OCI-LY7 (cell line): Measurements from ENCODE around the gene INPP4A. TPM values are rescaled to one million over a fixed set of nuclear protein-coding genes. Genes with fewer than 3 reads are reported as not detected.

ENCODE experiments used
- BruUV-seq: library from RNA; stranded (reverse); fragments of 400-500 nt; replicated peaks from 2 replicates; lab custom pipeline; 2021; lab: Mats Ljungman, UMichigan
- CTCF ChIA-PET: fragments of 300-600 bp; sonication (Branson Sonifier 250); formaldehyde crosslinking; loops from one replicate; lab custom pipeline; 2022; ENCODE audit warnings: antibody characterized with exemption; ENCODE audit not compliant: unreplicated experiment; lab: Charles Lee
- POLR2A ChIA-PET: fragments of 300-600 bp; sonication (Branson Sonifier 250); formaldehyde crosslinking; loops from one replicate; lab custom pipeline; 2022; ENCODE audit warnings: antibody characterized with exemption; lab: Charles Lee
- DNase-seq: peaks from one replicate; pipeline ENCODE4 v3.0.0-alpha.2; 2015; ENCODE audit warnings: low spot score
- H2AFZ ChIP-seq: fragments of 200-600 bp; sonication (generic), shearing (Covaris generic); 2 replicates; pipeline ENCODE4 v1.6.1; 2014; ENCODE audit warnings: mild to moderate bottlenecking, antibody characterized with exemption, low read length, moderate library complexity
- H3K27ac ChIP-seq: fragments of 200-600 bp; sonication (generic); 2 replicates; pipeline ENCODE4 v1.5.1; 2014; ENCODE audit warnings: mixed run types, low read depth, mild to moderate bottlenecking, moderate library complexity, low read length, inconsistent platforms; ENCODE audit not compliant: poor library complexity, severe bottlenecking
- H3K36me3 ChIP-seq: fragments of 200-600 bp; sonication (generic); 2 replicates; pipeline ENCODE4 v1.6.1; 2014; ENCODE audit warnings: mild to moderate bottlenecking, antibody characterized with exemption, low read length, moderate library complexity, mixed read lengths; ENCODE audit not compliant: insufficient read depth
- H3K4me1 ChIP-seq: fragments of 200-600 bp; sonication (generic); 2 replicates; pipeline ENCODE4 v1.5.1; 2014; ENCODE audit warnings: mild to moderate bottlenecking, low read length; ENCODE audit not compliant: insufficient read depth, poor library complexity, severe bottlenecking
- H3K4me2 ChIP-seq: fragments of 200-600 bp; sonication (generic); 2 replicates; pipeline ENCODE4 v1.6.1; 2014; ENCODE audit warnings: mild to moderate bottlenecking, low read length
- H3K4me3 ChIP-seq: fragments of 200-600 bp; sonication (generic); 2 replicates; pipeline ENCODE4 v1.5.1; 2014; ENCODE audit warnings: mild to moderate bottlenecking, low read depth, low read length; ENCODE audit not compliant: poor library complexity, severe bottlenecking
- H3K79me2 ChIP-seq: fragments of 200-600 bp; sonication (generic); 2 replicates; pipeline ENCODE4 v1.6.1; 2016; ENCODE audit warnings: low read depth, mild to moderate bottlenecking, low read length, moderate library complexity, mixed read lengths; ENCODE audit not compliant: insufficient read depth
- H3K9me2 ChIP-seq: fragments of 200-600 bp; sonication (generic); 2 replicates; pipeline ENCODE4 v1.6.1; 2016; ENCODE audit warnings: mild to moderate bottlenecking, low read length, mixed read lengths; ENCODE audit not compliant: insufficient read depth
- H3K9me3 ChIP-seq: fragments of 200-600 bp; sonication (generic); 2 replicates; pipeline ENCODE4 v1.6.1; 2014; ENCODE audit warnings: mild to moderate bottlenecking, mixed run types, low read length, mixed read lengths
- H4K20me1 ChIP-seq: fragments of 200-600 bp; sonication (generic); 2 replicates; pipeline ENCODE4 v1.6.1; 2014; ENCODE audit warnings: mild to moderate bottlenecking, antibody characterized with exemption, low read length, moderate library complexity, mixed read lengths; ENCODE audit not compliant: insufficient read depth
- CTCF ChIP-seq: fragments of 200-600 bp; sonication (generic); conservative IDR thresholded peaks from 2 replicates; pipeline ENCODE4 v1.5.1; 2014; ENCODE audit warnings: mild to moderate bottlenecking, antibody characterized with exemption, low read length, moderate library complexity, mixed read lengths
- EZH2phosphoT487 ChIP-seq: fragments of 200-600 bp; sonication (generic); IDR thresholded peaks from 2 replicates; pipeline ENCODE4 v1.6.1; 2018; ENCODE audit warnings: low read depth, borderline replicate concordance, mild to moderate bottlenecking, mixed run types, antibody characterized with exemption, low read length, moderate library complexity, mixed read lengths
- intact Hi-C: fragments of 100-400 bp; cut with micrococcal nuclease; formaldehyde crosslinking; loops from one replicate; pipeline ENCODE4 v1.10.0; 2022; ENCODE audit not compliant: unreplicated experiment
- total RNA-seq, 2 experiments: library from RNA; depleted of rRNA in 1 of 2; stranded (reverse); fragments of >200 nt in 1 of 2; shearing (Covaris generic) in 1 of 2; gene quantifications; 2 replicates each; pipeline ENCODE4 v1.2.3, GENCODE V29; 2014 to 2022

Gene INPP4A
- total RNA-seq, 2 experiments from 2014 or later, result 28.5 to 28.6 TPM

GRCh38 chr2:98465456-98466226 lies 21.0 kb downstream of the INPP4A start:
- H3K9me2 ChIP-seq, result no peaks in the 10 kb centered on the region
- no peaks in the 10 kb centered on the region for H3K36me3 ChIP-seq
- no peak overlapping the region for H3K4me3 ChIP-seq
- no peaks in the 10 kb centered on the region for H4K20me1 ChIP-seq
- H2AFZ ChIP-seq, result no peak overlapping the region
- no peak for DNase-seq
- no peak overlapping the region for H3K27ac ChIP-seq
- H3K4me2 ChIP-seq, result no peak overlapping the region
- BruUV-seq, result no TSS peak
- intact Hi-C loops, result no loop called here
- H3K79me2 ChIP-seq, result peaks cover 5% of the 10 kb centered on the region; the same call in 1 of the 2 replicates
- POLR2A ChIA-PET, result interaction anchor here (0.7 kb wide), 1 partner anchor 22 kb away, joined by 4 read pairs; no protein-coding TSS in a partner anchor
- peaks cover 33% of the 10 kb centered on the region for H3K4me1 ChIP-seq
- H3K9me3 ChIP-seq, result no peaks in the 10 kb centered on the region
- TF ChIP-seq EZH2phosphoT487 (no peak), CTCF (no peak)
- CTCF ChIA-PET, result interaction anchor here (1.6 kb wide), 1 partner anchor 21 kb away, joined by 4 read pairs; no protein-coding TSS in a partner anchor

DNA sequence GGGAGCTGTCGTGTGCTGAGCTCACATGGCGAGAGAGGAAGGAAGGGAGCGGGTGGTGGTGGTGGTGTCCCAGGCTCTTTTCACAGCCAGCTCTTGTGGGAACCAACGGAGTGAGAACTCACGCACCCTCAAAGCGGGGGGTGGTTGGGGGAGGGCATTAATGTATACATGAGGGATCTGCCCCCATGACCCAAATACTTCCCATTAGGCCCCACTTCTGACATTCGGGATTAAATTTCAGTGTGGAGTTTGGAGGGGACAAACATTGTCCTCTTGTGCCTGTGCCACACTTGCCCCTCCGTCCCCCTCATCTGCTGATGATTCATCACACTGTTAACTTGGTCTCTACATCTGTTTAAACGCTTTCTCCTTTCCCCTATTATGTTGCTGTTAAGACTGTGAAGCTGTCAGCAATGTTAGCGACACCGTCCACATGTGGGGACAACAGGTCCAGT lies 22.5 kb downstream of the INPP4A start:
- intact Hi-C loops, result no loop called here
- Histone ChIP-seq H2AFZ (no peak overlapping the region), H3K36me3 (no peaks in the 10 kb centered on the region), H3K4me3 (no peak overlapping the region), H3K4me2 (no peak overlapping the region), H3K4me1 (peaks cover 20% of the 10 kb centered on the region), H4K20me1 (no peaks in the 10 kb centered on the region), H3K9me3 (no peaks in the 10 kb centered on the region), H3K79me2 (no peaks in the 10 kb centered on the region), H3K27ac (no peak overlapping the region), H3K9me2 (no peaks in the 10 kb centered on the region)
- POLR2A ChIA-PET, result interaction anchor here (1.4 kb wide), 1 partner anchor 21 kb away, joined by 3 read pairs; no protein-coding TSS in a partner anchor
- DNase-seq, result no peak
- TF ChIP-seq EZH2phosphoT487 (no peak), CTCF (no peak)
- BruUV-seq, result no TSS peak
- CTCF ChIA-PET, result no interaction called here

- no peaks in the 10 kb centered on the region for H4K20me1 ChIP-seq
- ChIA-PET CTCF (no interaction called here), POLR2A (interaction anchor here (1.4 kb wide), 1 partner anchor 20 kb away, joined by 3 read pairs; no protein-coding TSS in a partner anchor)
- H3K79me2 ChIP-seq, result no peaks in the 10 kb centered on the region
- no TSS peak for BruUV-seq
- no peak for DNase-seq
- H2AFZ ChIP-seq, result no peak overlapping the region
- H3K4me1 ChIP-seq, result peaks cover 20% of the 10 kb centered on the region
- no peak overlapping the region for H3K4me3 ChIP-seq
- no peak overlapping the region for H3K27ac ChIP-seq
- H3K36me3 ChIP-seq, result no peaks in the 10 kb centered on the region
- no peak overlapping the region for H3K4me2 ChIP-seq
- TF ChIP-seq CTCF (no peak), EZH2phosphoT487 (no peak)
- H3K9me3 ChIP-seq, result no peaks in the 10 kb centered on the region
- intact Hi-C loops, result no loop called here
- H3K9me2 ChIP-seq, result no peaks in the 10 kb centered on the region
Measured at GRCh38 chr2:98467652-98468051, 23.0 kb downstream of the INPP4A start.
